Esophagus muscularis mucosa (tissue), 4 donors: Measurements from ENCODE around the gene ARPC1A. TPM values are rescaled to one million over a fixed set of nuclear protein-coding genes. Genes with fewer than 3 reads are reported as not detected.

Source experiments
- DNase-seq: peaks from one replicate; pipeline ENCODE4 v3.0.0-alpha.2; 2017; ENCODE audit errors: extremely low spot score
- H3K27ac ChIP-seq, 4 donors: fragments of 200-600 bp; sonication (generic); replicated peaks in 1 of 4; 1 replicate in 3 of 4; 2 replicates in 1 of 4; pipeline ENCODE4 v1.5.1; 2016 to 2019; ENCODE audit warnings: mild to moderate bottlenecking in 1 of 4
- H3K27me3 ChIP-seq, 4 donors: fragments of 200-600 bp; sonication (generic); one replicate each; pipeline versions ENCODE4 v1.5.1 to v1.6.0; 2016 to 2019
- H3K36me3 ChIP-seq, 4 donors: fragments of 200-600 bp; sonication (generic); one replicate each; pipeline ENCODE4 v1.5.1; 2016 to 2019
- H3K4me1 ChIP-seq, 4 donors: fragments of 200-600 bp; sonication (generic); one replicate each; pipeline ENCODE4 v1.5.1; 2016 to 2019
- H3K4me3 ChIP-seq, 4 donors: fragments of 200-600 bp; sonication (generic); 1 replicate in 2 of 4; 2 replicates in 2 of 4; pipeline ENCODE4 v1.5.1; 2016 to 2019; ENCODE audit warnings: mild to moderate bottlenecking in 4 of 4, moderate library complexity in 1 of 4
- H3K9me3 ChIP-seq, 4 donors: fragments of 200-600 bp; sonication (generic); 1 replicate in 3 of 4; 2 replicates in 1 of 4; pipeline ENCODE4 v1.5.1; 2016 to 2019
- EP300 ChIP-seq: sonication (generic); formaldehyde crosslinking; IDR thresholded peaks from one replicate; pipeline ENCODE4 v1.6.1; 2017; ENCODE audit warnings: antibody characterized with exemption
- POLR2A ChIP-seq: fragments of 450-650 bp; IDR thresholded peaks from one replicate; pipeline ENCODE4 v1.6.1; 2017; ENCODE audit warnings: antibody characterized with exemption, moderate library complexity, mild to moderate bottlenecking, low read depth
- POLR2AphosphoS5 ChIP-seq, 2 donors: sonication (generic); formaldehyde crosslinking; IDR thresholded peaks; one replicate each; pipeline ENCODE4 v1.6.1; 2017; ENCODE audit warnings: antibody characterized with exemption in 2 of 2
- WGBS: methylation state at CpG from one replicate; pipeline ENCODE4 v1.1.5; 2018; 5-methylcytosine and 5-hydroxymethylcytosine counted together
- intact Hi-C: fragments of 100-400 bp; cut with DNase I; formaldehyde crosslinking; loops from one replicate; pipeline ENCODE4 v1.15.1; 2023
- total RNA-seq, 4 donors: library from RNA; depleted of rRNA; stranded (reverse); fragments of >200 nt; gene quantifications; one replicate each; pipeline versions ENCODE4 v1.1.0 to v1.2.1, GENCODE V29; 2016
- TF ChIP-seq, protein P1 (sequence below), 3 experiments: fragments of 200-600 bp in 2 of 3; fragments of 450-650 bp in 1 of 3; sonication (generic) in 2 of 3; IDR thresholded peaks; one replicate each; pipeline ENCODE4 v1.5.1; 2017 to 2019; ENCODE audit warnings: antibody characterized with exemption in 3 of 3, mild to moderate bottlenecking in 2 of 3, moderate library complexity in 1 of 3

The ARPC1A gene
- total RNA-seq, 4 donors from 2014 or later: 83.1 to 105 (median 99.8) TPM

DNA sequence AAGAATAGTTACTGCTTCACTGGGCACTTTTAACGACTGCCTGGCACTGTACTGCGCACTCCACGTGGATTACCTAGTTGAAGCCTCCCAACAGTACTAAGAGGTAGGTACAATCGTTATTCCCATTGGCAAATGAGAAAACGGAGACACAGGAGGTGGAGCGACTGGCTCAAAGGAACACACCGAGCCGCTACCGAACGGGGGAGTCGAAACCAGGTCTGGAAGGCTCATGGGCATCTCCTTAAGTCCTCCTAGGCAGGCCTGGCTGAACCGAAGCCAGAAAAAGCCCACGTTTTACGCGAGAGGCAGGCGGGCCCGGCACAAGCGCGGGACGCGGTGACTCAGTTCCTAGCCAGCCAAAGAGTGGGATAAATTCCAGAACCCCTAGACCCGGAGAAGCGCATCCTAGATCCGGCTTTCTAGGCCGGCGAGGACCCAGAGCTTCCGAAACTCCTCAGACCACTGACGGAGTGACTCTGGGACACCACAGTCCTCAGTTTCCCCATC is 82.2 kb downstream of the ARPC1A start:
- Histone ChIP-seq H3K9me3 (no peaks in the 10 kb centered on the region), H3K27me3 (no peaks in the 10 kb centered on the region), H3K4me3 (peak overlapping the region; percentile 93 to 100 (median 97)), H3K27ac (peak overlapping the region; percentile 95 to 98 (median 95)), H3K36me3 (peaks cover 30 to 52% (median 49%) of the 10 kb centered on the region in 4 donors), H3K4me1 (peaks cover 46 to 62% (median 55%) of the 10 kb centered on the region in 4 donors)
- no peak for DNase-seq
- 1% methylated on average over 11 of the region's 28 CpGs for WGBS
- TF ChIP-seq POLR2AphosphoS5 (IDR thresholded peaks at IDR 0.05) (no peak), POLR2A (no peak), EP300 (no peak)
- TF ChIP-seq, protein P1, sequence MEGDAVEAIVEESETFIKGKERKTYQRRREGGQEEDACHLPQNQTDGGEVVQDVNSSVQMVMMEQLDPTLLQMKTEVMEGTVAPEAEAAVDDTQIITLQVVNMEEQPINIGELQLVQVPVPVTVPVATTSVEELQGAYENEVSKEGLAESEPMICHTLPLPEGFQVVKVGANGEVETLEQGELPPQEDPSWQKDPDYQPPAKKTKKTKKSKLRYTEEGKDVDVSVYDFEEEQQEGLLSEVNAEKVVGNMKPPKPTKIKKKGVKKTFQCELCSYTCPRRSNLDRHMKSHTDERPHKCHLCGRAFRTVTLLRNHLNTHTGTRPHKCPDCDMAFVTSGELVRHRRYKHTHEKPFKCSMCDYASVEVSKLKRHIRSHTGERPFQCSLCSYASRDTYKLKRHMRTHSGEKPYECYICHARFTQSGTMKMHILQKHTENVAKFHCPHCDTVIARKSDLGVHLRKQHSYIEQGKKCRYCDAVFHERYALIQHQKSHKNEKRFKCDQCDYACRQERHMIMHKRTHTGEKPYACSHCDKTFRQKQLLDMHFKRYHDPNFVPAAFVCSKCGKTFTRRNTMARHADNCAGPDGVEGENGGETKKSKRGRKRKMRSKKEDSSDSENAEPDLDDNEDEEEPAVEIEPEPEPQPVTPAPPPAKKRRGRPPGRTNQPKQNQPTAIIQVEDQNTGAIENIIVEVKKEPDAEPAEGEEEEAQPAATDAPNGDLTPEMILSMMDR (IDR thresholded peaks at IDR 0.05): no peak
- intact Hi-C loops: loop anchor here (5.0 kb wide), 1 partner anchor 41 kb away; no protein-coding TSS in a partner anchor

DNA sequence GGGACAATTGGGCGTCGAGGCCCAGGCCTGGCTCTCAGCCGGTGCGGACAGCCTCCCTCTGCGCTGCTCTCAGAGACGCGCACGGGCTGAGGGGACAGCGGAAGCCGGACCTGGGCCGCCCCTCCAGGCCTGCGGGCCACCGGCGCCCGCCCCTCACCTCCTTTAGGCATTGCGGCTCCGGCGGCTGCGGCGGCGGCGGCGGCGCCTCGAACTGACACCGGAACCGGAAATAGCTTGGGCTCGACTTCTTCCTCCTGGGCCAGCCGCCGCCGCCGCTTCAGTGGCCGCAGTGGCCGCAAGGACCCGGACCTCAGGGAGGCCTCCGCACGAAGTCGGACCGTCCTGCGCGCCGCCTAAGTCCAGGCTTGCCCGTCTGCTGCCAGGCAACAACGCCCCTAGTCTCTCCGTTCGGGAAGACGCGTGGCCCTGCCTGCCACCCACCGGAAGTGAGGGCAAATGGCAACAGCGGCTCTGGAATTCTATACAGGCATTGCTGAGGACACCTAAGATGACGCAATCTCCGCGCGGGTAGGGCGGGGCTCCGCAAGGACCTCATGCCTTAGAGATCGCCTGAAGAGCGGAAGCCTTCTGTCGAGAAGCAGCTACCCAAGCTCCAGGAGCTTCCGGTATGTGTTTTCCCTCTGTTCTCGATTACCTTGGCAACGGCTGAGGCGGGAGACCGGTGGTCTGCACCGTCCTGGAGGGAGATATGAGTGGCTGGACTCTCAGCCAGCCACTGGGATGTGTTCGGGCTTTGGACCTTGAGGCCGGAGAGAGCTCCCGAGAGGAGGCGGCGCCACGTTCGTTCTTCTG is 82.9 kb downstream of the ARPC1A start, which contains the start of the genes BUD31 and PDAP1:
BUD31 (plus strand) TSS at position 591 of the 813 bp plus-strand sequence. CDS start 2,124 bp downstream, outside the sequence.
PDAP1 (minus strand) TSS at position 219 of the 813 bp plus-strand sequence; CDS start at position 170, 49 bp downstream.
- 0% methylated on average over 17 of the region's 72 CpGs for WGBS
- Histone ChIP-seq H3K9me3 (no peaks in the 10 kb centered on the region), H3K27me3 (no peaks in the 10 kb centered on the region), H3K4me3 (peak within 1 kb of the TSS; percentile 93 to 100 (median 97)), H3K36me3 (peaks cover 34 to 52% (median 50%) of the 10 kb centered on the region in 4 donors), H3K4me1 (peaks cover 46 to 62% (median 55%) of the 10 kb centered on the region in 4 donors), H3K27ac (peak within 1 kb of the TSS; percentile 95 to 98 (median 95))
- DNase-seq: peak; percentile 98
- TF ChIP-seq EP300 (no peak), POLR2AphosphoS5 (IDR thresholded peaks at IDR 0.05) (peak; percentile 95 to 97), POLR2A (peak; percentile 70)
- TF ChIP-seq, protein P1 (IDR thresholded peaks at IDR 0.05): peak in 2 of 3 experiments; percentile 12 to 27
- intact Hi-C loops: loop anchor here (5.0 kb wide), 1 partner anchor 41 kb away; no protein-coding TSS in a partner anchor

DNA sequence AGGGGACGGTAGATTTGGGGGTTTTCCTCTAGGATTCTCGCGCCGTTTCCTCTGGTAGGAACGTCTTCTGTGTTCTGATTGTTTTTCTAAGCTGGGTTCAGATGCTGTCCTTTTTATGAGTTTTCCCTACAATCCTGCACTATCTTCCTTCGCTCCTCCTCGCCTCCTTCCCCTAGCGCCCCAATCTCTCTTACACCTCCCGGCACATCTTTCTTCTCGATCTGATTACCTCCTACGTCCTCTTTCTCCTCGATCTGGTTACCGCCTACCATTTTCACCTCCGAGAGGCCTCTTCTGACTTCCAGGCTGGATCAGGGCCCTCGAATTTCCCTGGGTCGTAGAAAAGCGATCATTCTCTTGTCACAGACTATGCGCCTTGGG is 83.5 kb downstream of the ARPC1A start:
- H3K4me1 ChIP-seq: peaks cover 46 to 58% (median 53%) of the 10 kb centered on the region in 4 donors

GRCh38 chr7:99409806-99410205 is 84.1 kb downstream of the ARPC1A start:
- Histone ChIP-seq H3K4me3 (peak overlapping the region; percentile 93 to 100 (median 97)), H3K4me1 (peaks cover 40 to 51% (median 47%) of the 10 kb centered on the region in 4 donors), H3K27me3 (no peaks in the 10 kb centered on the region), H3K27ac (peak overlapping the region; percentile 95 to 98 (median 95)), H3K9me3 (no peaks in the 10 kb centered on the region), H3K36me3 (peaks cover 30 to 52% (median 50%) of the 10 kb centered on the region in 4 donors)
- TF ChIP-seq EP300: no peak
- TF ChIP-seq POLR2A: no peak
- TF ChIP-seq POLR2AphosphoS5 (IDR thresholded peaks at IDR 0.05): no peak
- TF ChIP-seq, protein P1 (IDR thresholded peaks at IDR 0.05): no peak
- WGBS: 37% methylated on average over 3 of the region's 3 CpGs
- DNase-seq: no peak
- intact Hi-C loops: loop anchor here (5.0 kb wide), 1 partner anchor 43 kb away; no protein-coding TSS in a partner anchor

More for the DNA sequence above, 83.5 kb downstream of the ARPC1A start:
- peak overlapping the region; percentile 93 to 100 (median 97) for H3K4me3 ChIP-seq
- under 1% methylated on average over 18 of the region's 18 CpGs for WGBS
- no peaks in the 10 kb centered on the region for H3K9me3 ChIP-seq
- DNase-seq: no peak
- intact Hi-C loops: loop anchor here (5.0 kb wide), 1 partner anchor 42 kb away; no protein-coding TSS in a partner anchor
- H3K36me3 ChIP-seq: peaks cover 32 to 52% (median 50%) of the 10 kb centered on the region in 4 donors
- peak overlapping the region; percentile 95 to 98 (median 95) for H3K27ac ChIP-seq
- H3K27me3 ChIP-seq: no peaks in the 10 kb centered on the region
- TF ChIP-seq POLR2A (no peak), EP300 (no peak), POLR2AphosphoS5 (IDR thresholded peaks at IDR 0.05) (no peak)
- TF ChIP-seq, protein P1 (IDR thresholded peaks at IDR 0.05): no peak
